HFFc6 (cell line): ENCODE results near the gene MYLK. TPM values are rescaled to one million over a fixed set of nuclear protein-coding genes. Genes with fewer than 3 reads are reported as not detected.
"Not testable (repeated sequence)": the region's sequence is repeated elsewhere in the genome, so short reads cannot be mapped to it uniquely, and the experiment has no call there.

Experiments used
- DNase-seq: peaks from one replicate; pipeline ENCODE4 v3.0.0-alpha.2; 2018
- H3K27ac Mint-ChIP-seq: 2 replicates; pipeline ENCODE4 v1.8.0; 2020; ENCODE audit warnings: mild to moderate bottlenecking, mixed read lengths
- H3K27me3 Mint-ChIP-seq: 2 replicates; pipeline ENCODE4 v1.8.0; 2021; ENCODE audit warnings: mild to moderate bottlenecking, moderate library complexity, mixed read lengths; ENCODE audit not compliant: insufficient read depth
- H3K36me3 Mint-ChIP-seq: 2 replicates; pipeline ENCODE4 v1.8.0; 2021; ENCODE audit warnings: low read depth, mixed read lengths
- H3K4me1 Mint-ChIP-seq: 2 replicates; pipeline ENCODE4 v1.8.0; 2020; ENCODE audit warnings: low read depth, mixed read lengths
- H3K4me3 Mint-ChIP-seq: 2 replicates; pipeline ENCODE4 v1.8.0; 2020; ENCODE audit warnings: mild to moderate bottlenecking, moderate library complexity, mixed read lengths
- H3K9me3 Mint-ChIP-seq: 2 replicates; pipeline ENCODE4 v1.8.0; 2020; ENCODE audit warnings: mild to moderate bottlenecking, mixed read lengths
- CTCF ChIP-seq: fragments of 200-600 bp; sonication (generic); IDR thresholded peaks from 2 replicates; pipeline ENCODE4 v1.5.0; 2021; ENCODE audit warnings: antibody characterized with exemption, mild to moderate bottlenecking
- total RNA-seq, 6 experiments: library from RNA; stranded (reverse); fragmentation: NEBNext Ultra II Directional; extraction: Animal tissue kit (Norgen Biotek cat#: 25700); gene quantifications; 2 replicates in 1 of 6; 3 replicates in 5 of 6; pipeline ENCODE4 v1.2.3, GENCODE V29; 2021

The MYLK gene
- total RNA-seq, 6 experiments from 2014 or later = 296 to 431 (median 335) TPM

DNA sequence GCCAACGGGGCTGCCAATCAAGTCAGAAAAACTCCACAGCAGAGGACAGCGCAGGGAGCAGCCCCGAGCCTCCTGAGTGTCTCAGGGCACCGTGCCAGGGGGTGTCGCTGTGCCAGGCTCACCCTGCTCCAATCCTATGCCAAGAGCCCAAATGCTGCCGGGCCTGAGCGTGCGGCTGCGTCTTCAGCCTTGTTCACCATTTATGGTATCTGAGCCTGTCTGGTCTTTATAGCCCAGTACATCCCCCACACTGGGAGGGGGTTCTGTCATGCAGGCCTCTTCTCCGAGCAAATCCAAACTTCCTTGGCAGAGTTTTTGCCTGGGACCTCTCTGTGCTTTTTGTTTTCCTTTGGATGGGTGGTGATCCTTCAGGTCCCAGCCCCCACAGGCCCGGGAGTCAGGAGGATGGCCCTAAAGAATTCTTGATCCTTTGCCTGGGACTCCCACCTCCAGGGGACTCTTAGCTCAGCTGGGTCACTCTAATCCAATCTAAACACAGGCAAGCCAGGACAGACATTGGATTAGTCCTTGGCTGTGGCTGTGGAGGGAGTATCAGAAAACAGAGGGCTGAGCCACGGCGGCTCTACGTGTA, 164.2 kb downstream of the MYLK start:
- peak overlapping the region; percentile 73 for H3K27ac Mint-ChIP-seq
- no peak overlapping the region for H3K4me3 Mint-ChIP-seq
- no peak for DNase-seq
- no peak for TF ChIP-seq CTCF
- peaks cover 72% of the 10 kb centered on the region for H3K4me1 Mint-ChIP-seq
- H3K27me3 Mint-ChIP-seq = peaks cover 17% of the 10 kb centered on the region
- peaks cover 47% of the 10 kb centered on the region for H3K36me3 Mint-ChIP-seq
- H3K9me3 Mint-ChIP-seq = no peaks in the 10 kb centered on the region

- H3K4me3 Mint-ChIP-seq = peak overlapping the region; percentile 57; the same call in 1 of the 2 replicates
- peak overlapping the region; percentile 73 for H3K27ac Mint-ChIP-seq
- H3K27me3 Mint-ChIP-seq = peaks cover 17% of the 10 kb centered on the region
- peak; percentile 83 for TF ChIP-seq CTCF
- H3K36me3 Mint-ChIP-seq = peaks cover 49% of the 10 kb centered on the region
- peak; percentile 64 for DNase-seq
- H3K9me3 Mint-ChIP-seq = not testable (repeated sequence)
- H3K4me1 Mint-ChIP-seq = peaks cover 67% of the 10 kb centered on the region
Observed at GRCh38 chr3:123719061-123719756, 164.9 kb downstream of the MYLK start.

- peak overlapping the region; percentile 57; the same call in 1 of the 2 replicates for H3K4me3 Mint-ChIP-seq
- no peaks in the 10 kb centered on the region for H3K9me3 Mint-ChIP-seq
- DNase-seq = no peak
- peaks cover 19% of the 10 kb centered on the region for H3K27me3 Mint-ChIP-seq
- peak overlapping the region; percentile 73 for H3K27ac Mint-ChIP-seq
- TF ChIP-seq CTCF = no peak
- peaks cover 53% of the 10 kb centered on the region for H3K36me3 Mint-ChIP-seq
- H3K4me1 Mint-ChIP-seq = peaks cover 56% of the 10 kb centered on the region
Observed at GRCh38 chr3:123718108-123718507, 166.0 kb downstream of the MYLK start.

DNA sequence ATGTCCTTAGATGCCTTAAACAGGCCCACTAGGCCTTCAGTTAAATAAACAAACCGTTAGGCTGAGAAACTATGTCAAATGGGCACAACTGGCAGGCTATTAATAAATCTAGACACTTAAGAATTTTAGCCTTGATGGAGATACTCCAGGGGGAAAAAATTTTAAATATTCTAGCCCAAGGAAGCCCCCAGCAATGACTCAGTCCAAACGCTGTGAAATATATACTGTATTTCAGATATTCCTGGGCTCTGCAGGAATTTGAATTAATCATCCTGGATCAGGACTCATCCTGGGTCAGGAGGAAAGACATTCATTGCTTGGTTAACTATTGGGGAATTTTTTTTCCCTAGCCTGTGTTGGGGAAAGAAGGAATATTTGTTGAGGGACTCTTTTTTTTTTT, 166.7 kb downstream of the MYLK start:
- not testable (repeated sequence) for H3K9me3 Mint-ChIP-seq
- Mint-ChIP-seq H3K27me3 (peaks cover 23% of the 10 kb centered on the region), H3K27ac (peak overlapping the region; percentile 73), H3K36me3 (peaks cover 56% of the 10 kb centered on the region), H3K4me1 (peaks cover 55% of the 10 kb centered on the region), H3K4me3 (peak overlapping the region; percentile 43)
- peak; percentile 77 for DNase-seq

DNA sequence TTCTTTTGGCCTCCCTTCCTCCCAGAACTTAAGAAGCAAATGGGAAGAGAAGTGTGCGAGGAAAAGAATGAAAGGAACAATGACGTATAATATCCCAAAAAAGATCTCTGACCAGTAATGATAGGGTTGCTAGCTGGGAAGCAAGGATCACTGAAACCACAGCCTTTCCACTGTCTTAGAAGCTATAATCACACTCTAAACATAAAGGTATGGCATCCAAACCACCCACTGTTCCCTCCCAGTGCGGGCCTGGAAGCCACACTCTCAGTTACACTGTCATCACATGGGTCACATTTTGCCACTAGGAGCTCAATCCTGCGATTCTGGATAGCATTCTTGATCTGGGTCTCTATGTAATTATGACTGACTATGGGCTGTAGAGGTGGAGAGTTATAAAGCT, 167.7 kb downstream of the MYLK start:
- Mint-ChIP-seq H3K9me3 (no peaks in the 10 kb centered on the region), H3K27me3 (peaks cover 21% of the 10 kb centered on the region), H3K4me3 (no peak overlapping the region), H3K27ac (peak overlapping the region; percentile 48; the same call in 1 of the 2 replicates), H3K4me1 (peaks cover 55% of the 10 kb centered on the region), H3K36me3 (peaks cover 57% of the 10 kb centered on the region)
- no peak for TF ChIP-seq CTCF
- no peak for DNase-seq

- Mint-ChIP-seq H3K4me1 (peaks cover 28% of the 10 kb centered on the region), H3K36me3 (peaks cover 66% of the 10 kb centered on the region), H3K9me3 (peaks cover 3% of the 10 kb centered on the region; the same call in 1 of the 2 replicates), H3K27me3 (peaks cover 28% of the 10 kb centered on the region), H3K27ac (no peak overlapping the region), H3K4me3 (no peak overlapping the region)
- TF ChIP-seq CTCF = no peak
- no peak for DNase-seq
Observed at GRCh38 chr3:123713211-123713610, 170.9 kb downstream of the MYLK start.
